K562 (cell line): ENCODE data around the gene CD55. TPM values are rescaled to one million over a fixed set of nuclear protein-coding genes. Genes with fewer than 3 reads are reported as not detected.

ENCODE experiments used
- BACH1 ChIP-seq: fragments of 200-800 bp; sonication (Bioruptor generic); IDR thresholded peaks from 2 replicates; pipeline ENCODE4 v1.6.1; 2016; ENCODE audit warnings: missing genetic modification characterization, missing compliant biosample characterization
- CEBPB ChIP-seq: fragments of 450-650 bp; IDR thresholded peaks from 2 replicates; pipeline ENCODE4 v1.6.1; 2016; ENCODE audit warnings: missing genetic modification characterization, missing compliant biosample characterization
- HINFP ChIP-seq: fragments of 450-650 bp; conservative IDR thresholded peaks from 2 replicates; pipeline ENCODE4 v1.6.1; 2016; ENCODE audit warnings: missing genetic modification characterization, low read depth, mild to moderate bottlenecking, control low read depth, missing compliant biosample characterization
- HIVEP1 ChIP-seq: fragments of 250-450 bp; sonication (Bioruptor Pico); IDR thresholded peaks from 2 replicates; pipeline ENCODE4 v1.4.0; 2020; ENCODE audit warnings: mild to moderate bottlenecking
- JUN ChIP-seq, 2 experiments: sonication (generic) in 1 of 2; formaldehyde crosslinking in 1 of 2; IDR thresholded peaks; 2 replicates each; pipeline versions ENCODE4 v1.6.1 to v1.8.0; 2012 to 2022; ENCODE audit warnings: borderline replicate concordance in 2 of 2, mild to moderate bottlenecking in 2 of 2, improper control_type of control experiment in 1 of 2, low read depth in 1 of 2, low read length in 1 of 2, missing genetic modification reagents in 1 of 2
- KDM1A ChIP-seq, 2 experiments: fragments of 450-650 bp; IDR thresholded peaks; 2 replicates each; pipeline ENCODE4 v1.6.1; 2016; ENCODE audit warnings: mild to moderate bottlenecking in 2 of 2
- KDM4B ChIP-seq, 2 experiments: fragments of 450-650 bp in 1 of 2; sonication (generic) in 1 of 2; IDR thresholded peaks; 2 replicates each; pipeline ENCODE4 v1.6.1; 2016 to 2017; ENCODE audit warnings: borderline replicate concordance in 2 of 2, antibody characterized with exemption in 1 of 2, low read depth in 1 of 2, mild to moderate bottlenecking in 1 of 2
- TRIM25 ChIP-seq: fragments of 450-650 bp; IDR thresholded peaks from 2 replicates; pipeline ENCODE4 v1.7.0; 2016; ENCODE audit warnings: borderline replicate concordance
- USF1 ChIP-seq: sonication (generic); formaldehyde crosslinking; IDR thresholded peaks from 2 replicates; pipeline ENCODE4 v1.9.0; 2022; ENCODE audit warnings: mild to moderate bottlenecking, missing genetic modification reagents
- ZFP91 ChIP-seq: sonication (generic); formaldehyde crosslinking; IDR thresholded peaks from 2 replicates; pipeline ENCODE4 v1.8.0; 2022; ENCODE audit warnings: mild to moderate bottlenecking, missing genetic modification reagents
- ZHX1 ChIP-seq: fragments of 150-350 bp; conservative IDR thresholded peaks from 2 replicates; pipeline ENCODE4 v1.6.1; 2014; ENCODE audit warnings: low read length
- ZNF75A ChIP-seq: fragments of 450-650 bp; formaldehyde crosslinking; IDR thresholded peaks from 2 replicates; pipeline ENCODE4 v1.4.0; 2020; ENCODE audit warnings: mild to moderate bottlenecking
- polyA plus RNA-seq, 8 experiments: library from polyadenylated mRNA; depleted of rRNA in 4 of 8; stranded (reverse) in 5 of 8; unstranded in 3 of 8; fragments of >200 nt; fragmentation: Nextera tagmentation in 2 of 8; fragmentation: Illumina TruSeq in 1 of 8; extraction: Ambion mirVana in 2 of 8; extraction: Trizol in 1 of 8; gene quantifications; 2 replicates each; pipeline versions ENCODE4 v1.2.1 to v1.2.3, GENCODE V29; 2011 to 2014; ENCODE audit warnings: inconsistent platforms in 1 of 8, missing spikeins in 1 of 8
- total RNA-seq, 7 experiments: library from RNA; depleted of rRNA in 6 of 7; stranded (reverse); fragments of >200 nt in 6 of 7; fragmentation: Illumina TruSeq in 2 of 7; extraction: Trizol in 2 of 7; gene quantifications; 2 replicates each; pipeline versions ENCODE4 v1.2.1 to v1.2.3, GENCODE V29; 2011 to 2021; ENCODE audit warnings: low replicate concordance in 1 of 7

CD55 gene
- total and polyA plus RNA-seq, 9 of the 15 experiments (the other 6 are each of a cell fraction or from before 2014, with no cell fraction given), result 17.7 to 150 (median 97.0) TPM

- TF ChIP-seq ZNF75A (CRISPR knock-in tag) (0 out of 2 replicates have a peak, but pooled peaks have one; percentile 36), KDM1A (IDR thresholded peaks at IDR 0.05) (peak in 1 of 2 experiments; percentile 23; a peak in 2 of 4 replicates), BACH1 (tag) (peak; percentile 77; the same call in 1 of the 2 replicates), HIVEP1 (no peak), TRIM25 (0 out of 2 replicates have a peak, but pooled peaks have one; percentile 73), HINFP (tag) (no peak), KDM4B (IDR thresholded peaks at IDR 0.05; ENCODE audit: borderline replicate concordance in 2 of 2, low read depth in 1 of 2) (no peak), CEBPB (peak; percentile 94), JUN (IDR thresholded peaks at IDR 0.05; ENCODE audit: borderline replicate concordance, low read depth, low read length) (peak; percentile 43; the same call in 1 of the 2 replicates), JUN (CRISPR knock-in tag; IDR thresholded peaks at IDR 0.05; ENCODE audit: borderline replicate concordance) (no peak), USF1 (CRISPR knock-in tag) (no peak), ZHX1 (no peak), ZFP91 (CRISPR knock-in tag) (no peak)
Observed at GRCh38 chr1:207316622-207317391, 4.7 kb upstream of the CD55 start (continued).
